ENCODE results near the gene WDR11.
"Not testable (repeated sequence)": the region's sequence is repeated elsewhere in the genome, so short reads cannot be mapped to it uniquely, and the experiment has no call there.

Gene WDR11

GRCh38 chr10:120841522-120842189, 9.5 kb upstream of the WDR11 start:
- no peak for DNase-seq

- DNase-seq, result no peak
These were observed 3.2 kb downstream of the WDR11 start for GRCh38 chr10:120854388-120854787.

- no peak for DNase-seq
These were observed 10.2 kb downstream of the WDR11 start for GRCh38 chr10:120861178-120861855.

- DNase-seq, result no peak
These were observed 22.6 kb downstream of the WDR11 start for GRCh38 chr10:120873741-120874140.

GRCh38 chr10:120883071-120883470, 31.9 kb downstream of the WDR11 start:
- DNase-seq, result no peak

- no peak for DNase-seq
These were observed 36.3 kb downstream of the WDR11 start for GRCh38 chr10:120887482-120887881.

- DNase-seq, result no peak
These were observed 40.2 kb downstream of the WDR11 start for GRCh38 chr10:120891365-120891764.

GRCh38 chr10:120894556-120894955, 43.4 kb downstream of the WDR11 start:
- DNase-seq, result no peak

GRCh38 chr10:120897343-120897742, 46.2 kb downstream of the WDR11 start:
- DNase-seq, result no peak

- no peak for DNase-seq
These were observed 54.1 kb downstream of the WDR11 start for GRCh38 chr10:120905268-120905667.

- DNase-seq, result no peak
These were observed 66.5 kb downstream of the WDR11 start for GRCh38 chr10:120917521-120918250.

GRCh38 chr10:120923886-120924285, 72.7 kb downstream of the WDR11 start:
- DNase-seq, result not testable (repeated sequence)

GRCh38 chr10:120926611-120927010, 75.4 kb downstream of the WDR11 start:
- no peak for DNase-seq

GRCh38 chr10:120927352-120927751, 76.2 kb downstream of the WDR11 start:
- DNase-seq, result no peak

GRCh38 chr10:120929166-120929565, 78.0 kb downstream of the WDR11 start:
- DNase-seq, result no peak

- DNase-seq, result no peak
These were observed 80.3 kb downstream of the WDR11 start for GRCh38 chr10:120931423-120931822.

GRCh38 chr10:120931999-120932398, 80.8 kb downstream of the WDR11 start:
- DNase-seq, result no peak

- DNase-seq, result no peak
These were observed 87.7 kb downstream of the WDR11 start for GRCh38 chr10:120938822-120939221.

- DNase-seq, result no peak
These were observed 89.2 kb downstream of the WDR11 start for GRCh38 chr10:120940299-120940900.

- DNase-seq, result no peak
These were observed 90.3 kb downstream of the WDR11 start for GRCh38 chr10:120941501-120941900.

GRCh38 chr10:120942806-120943413, 91.7 kb downstream of the WDR11 start:
- DNase-seq, result peak; percentile 52 to 70

- no peak for DNase-seq
These were observed 92.4 kb downstream of the WDR11 start for GRCh38 chr10:120943542-120943941.

- DNase-seq, result no peak
These were observed 93.5 kb downstream of the WDR11 start for GRCh38 chr10:120944586-120945125.
